HG03520 (cell line): ENCODE measurements around the gene WIZ.

Experiments used
- ATAC-seq: cut with Tn5 transposase; IDR thresholded peaks from one replicate; pipeline ENCODE4 v1.9.1; 2021; ENCODE audit warnings: mild to moderate bottlenecking, moderate library complexity; ENCODE audit not compliant: unreplicated experiment

WIZ gene

GRCh38 chr19:15379999-15380647, 69.6 kb downstream of the WIZ start:
- ATAC-seq: peak; percentile 40

- ATAC-seq: peak; percentile 72
Measured at GRCh38 chr19:15379083-15379998, 70.4 kb downstream of the WIZ start, which contains the start of gene AKAP8. Gene AKAP8, minus strand, starts transcription at chr19:15379787. Its CDS starts 56 bp downstream, at chr19:15379731.

GRCh38 chr19:15378534-15379082, 71.1 kb downstream of the WIZ start:
- no peak for ATAC-seq

GRCh38 chr19:15374796-15375440, 74.8 kb downstream of the WIZ start:
- ATAC-seq: no peak

GRCh38 chr19:15374105-15374651, 75.6 kb downstream of the WIZ start:
- no peak for ATAC-seq

GRCh38 chr19:15373644-15374043, 76.1 kb downstream of the WIZ start:
- no peak for ATAC-seq

- no peak for ATAC-seq
Measured at GRCh38 chr19:15372891-15373301, 76.9 kb downstream of the WIZ start.

- ATAC-seq: no peak
Measured at GRCh38 chr19:15372470-15372869, 77.3 kb downstream of the WIZ start.

GRCh38 chr19:15371786-15372380, 77.9 kb downstream of the WIZ start:
- ATAC-seq: no peak

- ATAC-seq: no peak
Measured at GRCh38 chr19:15371119-15371518, 78.6 kb downstream of the WIZ start.
